WERI-Rb-1 (cell line): Measurements from ENCODE around the gene FXYD5.

Experiments
- DNase-seq: peaks from one replicate; pipeline ENCODE4 v3.0.0-alpha.2; 2020
- H3K27ac ChIP-seq: fragments of 250-450 bp; sonication (Bioruptor Pico); 2 replicates; pipeline ENCODE4 v1.5.1; 2020; ENCODE audit warnings: mild to moderate bottlenecking, moderate library complexity
- H3K27me3 ChIP-seq: fragments of 250-450 bp; sonication (Bioruptor Pico); 2 replicates; pipeline ENCODE4 v1.5.1; 2021; ENCODE audit warnings: mild to moderate bottlenecking, low read depth, moderate library complexity; ENCODE audit not compliant: insufficient read depth, severe bottlenecking
- H3K36me3 ChIP-seq: fragments of 250-450 bp; sonication (Bioruptor Pico); 2 replicates; pipeline ENCODE4 v1.5.1; 2020; ENCODE audit warnings: mild to moderate bottlenecking, moderate library complexity
- H3K4me3 ChIP-seq: 2 replicates; pipeline ENCODE4 v1.5.1; 2011; ENCODE audit warnings: low read depth, mild to moderate bottlenecking, control low read depth, low read length
- H3K9me3 ChIP-seq: fragments of 250-450 bp; sonication (Bioruptor Pico); 2 replicates; pipeline ENCODE4 v1.5.1; 2021; ENCODE audit warnings: mild to moderate bottlenecking, moderate library complexity; ENCODE audit not compliant: severe bottlenecking
- CTCF ChIP-seq: IDR thresholded peaks from 2 replicates; pipeline ENCODE4 v1.5.1; 2011; ENCODE audit warnings: low read depth, mild to moderate bottlenecking, control low read depth, inconsistent platforms, low read length

FXYD5 gene

GRCh38 chr19:35138305-35138892 lies 16.1 kb upstream of the FXYD5 start, which contains the start of gene FXYD1:
Gene FXYD1 (plus strand): TSS chr19:35138824. CDS start chr19:35140080, 1,256 bp downstream.
- Histone ChIP-seq H3K36me3 (no peaks in the 10 kb centered on the region), H3K9me3 (no peaks in the 10 kb centered on the region), H3K4me3 (no peak within 1 kb of the TSS), H3K27ac (peak within 1 kb of the TSS; percentile 50), H3K27me3 (peaks cover 3% of the 10 kb centered on the region)
- peak; percentile 8 for DNase-seq
- TF ChIP-seq CTCF = no peak

DNA sequence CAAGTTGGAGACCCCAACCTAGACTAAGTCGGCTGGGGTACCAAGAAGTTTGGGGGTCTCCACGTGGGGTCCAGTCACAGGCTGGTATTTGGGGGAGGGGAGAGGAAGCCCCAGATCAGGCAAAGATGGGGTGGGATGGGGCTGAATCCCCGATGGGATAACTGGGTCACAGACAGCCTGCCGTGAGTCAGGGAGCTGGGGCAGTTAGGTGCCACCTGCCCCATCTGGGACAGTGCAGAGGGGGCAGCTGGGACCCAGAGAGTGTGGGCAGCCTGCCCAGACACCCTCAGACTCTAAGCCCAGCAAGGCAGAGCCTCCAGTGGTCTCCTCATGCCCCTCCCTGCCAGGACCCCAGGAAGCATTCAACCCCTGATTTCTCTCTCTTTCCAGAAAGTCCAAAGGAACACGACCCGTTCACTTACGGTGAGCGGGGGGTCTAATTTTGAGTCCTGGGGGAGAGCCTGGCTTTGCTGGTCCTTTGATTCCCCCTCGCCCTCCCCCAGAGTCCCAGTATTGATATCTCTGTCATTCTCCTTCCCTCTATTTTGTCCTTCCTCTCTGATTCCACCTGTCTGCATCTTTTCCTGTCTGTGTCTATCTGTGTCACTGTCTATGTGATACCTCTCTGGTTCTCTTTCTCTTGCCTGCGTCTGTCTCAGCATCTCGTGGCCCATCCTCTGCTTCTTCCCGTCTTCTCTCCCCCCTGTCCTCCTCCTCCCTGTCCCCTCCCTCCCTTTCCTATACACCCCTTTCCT lies 14.2 kb upstream of the FXYD5 start:
- DNase-seq = peak; percentile 8
- Histone ChIP-seq H3K27me3 (peaks cover 12% of the 10 kb centered on the region), H3K4me3 (peak overlapping the region; percentile 24), H3K36me3 (no peaks in the 10 kb centered on the region), H3K9me3 (no peaks in the 10 kb centered on the region), H3K27ac (peak overlapping the region; percentile 49)
- no peak for TF ChIP-seq CTCF

DNA sequence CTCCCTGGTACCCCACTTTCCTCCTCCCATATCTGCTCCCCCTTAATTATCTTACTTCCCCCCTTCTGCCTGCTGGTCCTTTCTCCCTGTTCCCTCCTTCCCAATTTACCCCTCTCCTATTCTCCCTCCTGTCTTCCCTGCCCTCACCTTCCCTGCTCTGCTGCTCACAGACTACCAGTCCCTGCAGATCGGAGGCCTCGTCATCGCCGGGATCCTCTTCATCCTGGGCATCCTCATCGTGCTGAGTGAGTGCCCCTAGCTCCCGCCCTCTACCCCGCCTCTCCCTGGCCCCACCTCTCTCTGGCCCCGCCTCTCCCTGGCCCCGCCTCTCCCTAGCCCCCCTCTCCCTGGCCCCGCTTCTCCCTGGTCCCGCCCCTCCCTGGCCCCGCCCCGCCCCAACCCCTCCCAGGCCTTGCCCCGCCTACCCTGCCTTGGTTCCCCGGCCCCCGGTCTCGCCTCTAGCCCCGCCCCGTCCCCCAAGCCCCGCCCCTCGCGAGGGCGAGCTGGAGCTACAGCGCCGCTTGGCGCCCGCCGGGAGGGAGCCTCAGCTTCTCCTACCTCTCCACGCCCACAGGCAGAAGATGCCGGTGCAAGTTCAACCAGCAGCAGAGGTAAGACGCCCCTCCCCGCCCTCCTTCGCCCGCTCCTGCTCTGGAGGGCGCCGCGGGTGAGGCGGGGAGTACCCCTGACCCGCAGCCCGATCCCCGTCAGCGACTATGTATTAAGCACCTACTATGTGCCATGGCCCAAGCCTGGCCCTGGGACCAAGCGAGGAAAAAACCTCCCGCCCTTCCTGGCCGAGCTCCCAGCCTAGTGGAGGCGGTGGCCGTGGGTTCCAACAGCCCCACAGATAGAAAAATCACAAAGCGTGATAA lies 13.3 kb upstream of the FXYD5 start:
- no peaks in the 10 kb centered on the region for H3K36me3 ChIP-seq
- no peaks in the 10 kb centered on the region for H3K9me3 ChIP-seq
- DNase-seq = peak; percentile 96
- TF ChIP-seq CTCF = peak; percentile 85
- H3K27me3 ChIP-seq = peaks cover 12% of the 10 kb centered on the region
- peak overlapping the region; percentile 24 for H3K4me3 ChIP-seq
- peak overlapping the region; percentile 49; the same call in 1 of the 2 replicates for H3K27ac ChIP-seq

GRCh38 chr19:35141837-35142605 lies 12.5 kb upstream of the FXYD5 start:
- H3K36me3 ChIP-seq = no peaks in the 10 kb centered on the region
- no peaks in the 10 kb centered on the region for H3K9me3 ChIP-seq
- peak; percentile 38 for DNase-seq
- peaks cover 12% of the 10 kb centered on the region for H3K27me3 ChIP-seq
- no peak overlapping the region for H3K27ac ChIP-seq
- peak overlapping the region; percentile 68 for H3K4me3 ChIP-seq
- no peak for TF ChIP-seq CTCF

DNA sequence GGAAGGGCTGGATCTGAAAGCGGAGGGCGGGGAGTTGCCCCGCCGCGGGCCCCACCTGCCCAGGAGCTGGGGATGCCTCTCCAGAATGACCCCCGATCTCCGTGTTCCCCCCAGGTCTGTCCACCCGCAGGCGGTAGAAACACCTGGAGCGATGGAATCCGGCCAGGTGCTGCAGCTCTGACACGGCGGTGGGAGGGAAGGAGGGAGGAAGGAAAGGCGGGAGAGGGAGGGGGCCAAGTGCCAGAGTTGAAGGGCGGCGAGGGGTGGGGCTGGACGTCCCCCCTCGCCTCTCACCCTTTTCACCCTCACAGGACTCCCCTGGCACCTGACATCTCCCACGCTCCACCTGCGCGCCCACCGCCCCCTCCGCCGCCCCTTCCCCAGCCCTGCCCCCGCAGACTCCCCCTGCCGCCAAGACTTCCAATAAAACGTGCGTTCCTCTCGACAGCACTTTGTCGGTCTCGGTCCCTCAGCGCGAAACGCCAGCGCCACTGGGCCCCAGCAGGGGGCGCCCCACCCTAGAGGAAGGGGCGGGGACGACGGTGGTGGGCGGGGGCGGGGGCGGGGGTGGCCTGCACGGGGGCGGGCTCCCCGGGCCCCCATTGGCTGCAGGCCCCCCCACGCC lies 11.8 kb upstream of the FXYD5 start:
- Histone ChIP-seq H3K36me3 (no peaks in the 10 kb centered on the region), H3K9me3 (no peaks in the 10 kb centered on the region), H3K27me3 (peaks cover 12% of the 10 kb centered on the region), H3K27ac (no peak overlapping the region), H3K4me3 (peak overlapping the region; percentile 68)
- TF ChIP-seq CTCF = peak; percentile 57
- DNase-seq = peak; percentile 74
